HG03060 (cell line): ENCODE data around the gene CRYBG1.
"Not testable (repeated sequence)": the region's sequence is repeated elsewhere in the genome, so short reads cannot be mapped to it uniquely, and the experiment has no call there.

ENCODE experiments used
- ATAC-seq: cut with Tn5 transposase; IDR thresholded peaks from one replicate; pipeline ENCODE4 v1.9.1; 2021; ENCODE audit warnings: low read depth, moderate number of reproducible peaks; ENCODE audit not compliant: unreplicated experiment

Gene CRYBG1

GRCh38 chr6:106546691-106547414, 186.3 kb downstream of the CRYBG1 start:
- no peak for ATAC-seq

GRCh38 chr6:106547601-106548453, 187.3 kb downstream of the CRYBG1 start:
- ATAC-seq: no peak

GRCh38 chr6:106548926-106549455, 188.5 kb downstream of the CRYBG1 start:
- ATAC-seq: not testable (repeated sequence)

- no peak for ATAC-seq
Measured at GRCh38 chr6:106549521-106549920, 189.0 kb downstream of the CRYBG1 start.

- ATAC-seq: no peak
Measured at GRCh38 chr6:106551155-106551554, 190.6 kb downstream of the CRYBG1 start.

GRCh38 chr6:106553440-106553839, 192.9 kb downstream of the CRYBG1 start:
- ATAC-seq: no peak

GRCh38 chr6:106555767-106556166, 195.2 kb downstream of the CRYBG1 start:
- no peak for ATAC-seq

GRCh38 chr6:106556368-106556960, 195.9 kb downstream of the CRYBG1 start:
- ATAC-seq: no peak

- ATAC-seq: no peak
Measured at GRCh38 chr6:106557837-106558236, 197.3 kb downstream of the CRYBG1 start.

- no peak for ATAC-seq
Measured at GRCh38 chr6:106558364-106558763, 197.8 kb downstream of the CRYBG1 start.

- not testable (repeated sequence) for ATAC-seq
Measured at GRCh38 chr6:106559659-106560058, 199.1 kb downstream of the CRYBG1 start.

- ATAC-seq: no peak
Measured at GRCh38 chr6:106560996-106561685, 200.6 kb downstream of the CRYBG1 start.

- no peak for ATAC-seq
Measured at GRCh38 chr6:106561686-106562405, 201.3 kb downstream of the CRYBG1 start.

GRCh38 chr6:106563614-106564013, 203.1 kb downstream of the CRYBG1 start:
- ATAC-seq: no peak

- ATAC-seq: no peak
Measured at GRCh38 chr6:106564476-106564875, 204.0 kb downstream of the CRYBG1 start.

- no peak for ATAC-seq
Measured at GRCh38 chr6:106568530-106568929, 208.0 kb downstream of the CRYBG1 start.

- no peak for ATAC-seq
Measured at GRCh38 chr6:106569428-106569827, 208.9 kb downstream of the CRYBG1 start.

- no peak for ATAC-seq
Measured at GRCh38 chr6:106572436-106572835, 211.9 kb downstream of the CRYBG1 start.

GRCh38 chr6:106572875-106573585, 212.5 kb downstream of the CRYBG1 start:
- no peak for ATAC-seq
